DOHH2 (cell line): Measurements from ENCODE around the gene MPZL3.

Experiments used
- H3F3A ChIP-seq: fragments of 200-600 bp; sonication (generic), shearing (Covaris generic); 2 replicates; pipeline ENCODE4 v1.6.0; 2016; ENCODE audit warnings: antibody characterized with exemption, mild to moderate bottlenecking; ENCODE audit not compliant: control insufficient read depth, insufficient read depth
- H3K27ac ChIP-seq: fragments of 200-600 bp; sonication (generic); 2 replicates; pipeline ENCODE4 v1.5.1; 2014; ENCODE audit warnings: low read depth, mild to moderate bottlenecking, low read length, moderate library complexity
- H3K27me3 ChIP-seq: fragments of 200-600 bp; sonication (generic); 2 replicates; pipeline ENCODE4 v1.6.1; 2014; ENCODE audit warnings: mild to moderate bottlenecking, low read length, mixed read lengths; ENCODE audit not compliant: control insufficient read depth
- H3K36me3 ChIP-seq: fragments of 200-600 bp; sonication (generic); 2 replicates; pipeline ENCODE4 v1.6.1; 2014; ENCODE audit warnings: mild to moderate bottlenecking, low read length, moderate library complexity, mixed read lengths; ENCODE audit not compliant: control insufficient read depth
- H3K4me1 ChIP-seq: fragments of 200-600 bp; sonication (generic); 2 replicates; pipeline ENCODE4 v1.6.1; 2014; ENCODE audit warnings: mild to moderate bottlenecking, low read length, mixed read lengths; ENCODE audit not compliant: control insufficient read depth
- H3K4me2 ChIP-seq: fragments of 200-600 bp; sonication (generic); 2 replicates; pipeline ENCODE4 v1.6.0; 2014; ENCODE audit warnings: mild to moderate bottlenecking, low read length, moderate library complexity
- H3K4me3 ChIP-seq: fragments of 200-600 bp; sonication (generic); 2 replicates; pipeline ENCODE4 v1.5.1; 2014; ENCODE audit warnings: mild to moderate bottlenecking, low read length, mixed read lengths
- H3K79me2 ChIP-seq: fragments of 200-600 bp; sonication (generic); 2 replicates; pipeline ENCODE4 v1.6.1; 2014; ENCODE audit warnings: mild to moderate bottlenecking, low read length, mixed read lengths; ENCODE audit not compliant: control insufficient read depth
- H3K9me2 ChIP-seq: fragments of 200-600 bp; sonication (generic); replicated peaks from 2 replicates; pipeline ENCODE4 v1.6.1; 2014; ENCODE audit warnings: mild to moderate bottlenecking, low read length, mixed read lengths; ENCODE audit not compliant: control insufficient read depth
- H3K9me3 ChIP-seq: fragments of 200-600 bp; sonication (generic); 2 replicates; pipeline ENCODE4 v1.6.1; 2014; ENCODE audit warnings: antibody characterized with exemption, low read length, mixed read lengths; ENCODE audit not compliant: control insufficient read depth, insufficient read depth
- H4K20me1 ChIP-seq: fragments of 200-600 bp; sonication (generic); 2 replicates; pipeline ENCODE4 v1.6.0; 2014; ENCODE audit warnings: low read depth, mild to moderate bottlenecking, antibody characterized with exemption, low read length, moderate library complexity; ENCODE audit not compliant: control insufficient read depth, insufficient read depth
- EZH2phosphoT487 ChIP-seq: fragments of 200-600 bp; sonication (generic); IDR thresholded peaks from 2 replicates; pipeline ENCODE4 v1.6.1; 2017; ENCODE audit warnings: borderline replicate concordance, mild to moderate bottlenecking, antibody characterized with exemption, low read length, moderate library complexity, mixed read lengths
- TF ChIP-seq, protein P1 (sequence below): fragments of 200-600 bp; sonication (generic); IDR thresholded peaks from one replicate; pipeline ENCODE4 v1.5.1; 2014; ENCODE audit warnings: antibody characterized with exemption, mild to moderate bottlenecking, low read depth, low read length; ENCODE audit not compliant: poor library complexity, severe bottlenecking

Gene MPZL3

DNA sequence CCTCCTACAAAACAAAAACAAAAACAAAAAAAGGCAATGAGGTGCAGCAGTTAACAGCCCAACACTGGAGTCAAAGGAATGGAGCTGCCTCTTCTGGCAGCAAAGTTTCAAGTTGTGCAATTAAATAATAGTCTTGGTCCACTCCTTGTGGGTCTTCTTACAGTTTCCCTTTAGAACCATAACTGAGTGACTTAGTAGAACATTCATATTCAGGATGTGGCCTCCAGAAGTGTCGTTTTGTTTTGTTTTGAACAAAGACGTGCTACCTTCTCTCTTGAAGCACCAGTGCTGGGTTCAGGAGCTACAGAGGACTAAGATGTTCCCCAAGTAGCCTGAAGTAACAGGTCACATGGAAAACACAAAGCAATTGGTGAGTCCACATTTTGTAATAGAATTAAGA is 25.4 kb downstream of the MPZL3 start:
- TF ChIP-seq EZH2phosphoT487: no peak
- Histone ChIP-seq H3K4me2 (no peak overlapping the region), H4K20me1 (no peaks in the 10 kb centered on the region), H3K27me3 (no peaks in the 10 kb centered on the region), H3K4me3 (no peak overlapping the region), H3K79me2 (no peaks in the 10 kb centered on the region), H3K9me3 (no peaks in the 10 kb centered on the region), H3F3A (peaks cover 4% of the 10 kb centered on the region; the same call in 1 of the 2 replicates), H3K4me1 (peaks cover 62% of the 10 kb centered on the region), H3K27ac (no peak overlapping the region), H3K36me3 (no peaks in the 10 kb centered on the region), H3K9me2 (no peaks in the 10 kb centered on the region)

DNA sequence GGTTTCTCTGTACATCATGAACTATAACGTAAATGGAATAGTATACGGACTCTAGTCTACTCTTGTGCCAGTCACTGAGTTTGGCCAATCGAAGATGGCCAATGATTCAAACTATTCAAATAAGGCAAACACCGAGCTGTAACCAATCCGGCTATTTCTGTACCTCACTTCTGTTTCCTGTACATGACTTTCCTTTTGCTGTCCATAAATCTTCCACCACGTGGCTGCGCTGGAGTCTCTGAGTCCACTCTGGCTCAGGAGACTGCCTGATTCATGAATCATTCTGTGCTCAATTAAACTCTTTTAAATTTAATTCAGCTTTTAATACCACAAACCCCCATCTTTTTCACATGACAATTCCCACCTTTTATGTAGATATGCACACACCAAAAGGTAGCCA is 25.9 kb downstream of the MPZL3 start:
- no peak overlapping the region; the same call in 1 of the 2 replicates for H3K4me2 ChIP-seq
- no peak overlapping the region for H3K4me3 ChIP-seq
- H3K36me3 ChIP-seq: no peaks in the 10 kb centered on the region
- H3K4me1 ChIP-seq: peaks cover 62% of the 10 kb centered on the region
- TF ChIP-seq EZH2phosphoT487: no peak
- TF ChIP-seq, protein P1, sequence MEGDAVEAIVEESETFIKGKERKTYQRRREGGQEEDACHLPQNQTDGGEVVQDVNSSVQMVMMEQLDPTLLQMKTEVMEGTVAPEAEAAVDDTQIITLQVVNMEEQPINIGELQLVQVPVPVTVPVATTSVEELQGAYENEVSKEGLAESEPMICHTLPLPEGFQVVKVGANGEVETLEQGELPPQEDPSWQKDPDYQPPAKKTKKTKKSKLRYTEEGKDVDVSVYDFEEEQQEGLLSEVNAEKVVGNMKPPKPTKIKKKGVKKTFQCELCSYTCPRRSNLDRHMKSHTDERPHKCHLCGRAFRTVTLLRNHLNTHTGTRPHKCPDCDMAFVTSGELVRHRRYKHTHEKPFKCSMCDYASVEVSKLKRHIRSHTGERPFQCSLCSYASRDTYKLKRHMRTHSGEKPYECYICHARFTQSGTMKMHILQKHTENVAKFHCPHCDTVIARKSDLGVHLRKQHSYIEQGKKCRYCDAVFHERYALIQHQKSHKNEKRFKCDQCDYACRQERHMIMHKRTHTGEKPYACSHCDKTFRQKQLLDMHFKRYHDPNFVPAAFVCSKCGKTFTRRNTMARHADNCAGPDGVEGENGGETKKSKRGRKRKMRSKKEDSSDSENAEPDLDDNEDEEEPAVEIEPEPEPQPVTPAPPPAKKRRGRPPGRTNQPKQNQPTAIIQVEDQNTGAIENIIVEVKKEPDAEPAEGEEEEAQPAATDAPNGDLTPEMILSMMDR: no peak
- peaks cover 4% of the 10 kb centered on the region; the same call in 1 of the 2 replicates for H3F3A ChIP-seq
- H3K9me3 ChIP-seq: no peaks in the 10 kb centered on the region
- H3K9me2 ChIP-seq: no peaks in the 10 kb centered on the region
- H3K79me2 ChIP-seq: no peaks in the 10 kb centered on the region
- H3K27ac ChIP-seq: no peak overlapping the region
- no peaks in the 10 kb centered on the region for H4K20me1 ChIP-seq
- no peaks in the 10 kb centered on the region for H3K27me3 ChIP-seq

DNA sequence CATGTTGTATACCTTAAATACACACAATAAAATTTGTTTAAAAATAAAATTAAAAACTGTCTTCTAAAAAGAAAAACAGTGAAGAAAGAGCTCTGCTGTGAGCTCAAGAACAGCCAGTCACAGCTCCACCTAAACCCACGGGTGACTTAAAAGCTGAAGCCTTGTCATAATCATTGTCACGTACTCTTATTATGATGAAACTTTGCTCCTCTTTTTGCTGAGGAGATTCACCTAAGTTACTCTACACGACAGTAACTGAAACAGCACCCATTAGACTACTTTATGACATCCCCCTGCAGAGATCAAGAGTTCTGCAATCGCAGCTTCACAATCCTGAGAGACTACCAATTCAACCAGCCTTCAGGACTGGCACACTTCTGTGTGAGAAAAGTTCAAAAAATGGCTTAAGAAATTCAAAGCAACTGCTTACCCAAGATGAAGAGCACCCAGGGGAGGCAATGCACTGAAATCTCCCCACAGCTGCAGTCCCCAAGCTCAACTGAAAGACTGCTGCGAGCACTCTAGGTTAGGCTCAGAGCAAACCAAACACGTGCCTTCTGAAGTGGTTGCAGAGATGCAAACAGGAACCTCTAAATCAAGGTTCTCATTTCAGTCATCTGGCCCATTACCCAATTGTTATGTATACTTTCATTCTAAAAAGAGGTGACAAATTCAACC is 27.5 kb downstream of the MPZL3 start, which contains the start of gene JAML:
TSS of gene JAML (minus strand) at position 501 of the 678 bp plus-strand sequence. CDS start 10,145 bp downstream, outside the sequence.
- H3F3A ChIP-seq: peaks cover 4% of the 10 kb centered on the region; the same call in 1 of the 2 replicates
- no peaks in the 10 kb centered on the region for H3K79me2 ChIP-seq
- H3K27me3 ChIP-seq: no peaks in the 10 kb centered on the region
- peak within 1 kb of the TSS; percentile 46 for H3K4me2 ChIP-seq
- H3K27ac ChIP-seq: peak within 1 kb of the TSS; percentile 33
- no peaks in the 10 kb centered on the region for H4K20me1 ChIP-seq
- H3K4me3 ChIP-seq: peak within 1 kb of the TSS; percentile 31
- no peaks in the 10 kb centered on the region for H3K36me3 ChIP-seq
- no peaks in the 10 kb centered on the region for H3K9me3 ChIP-seq
- TF ChIP-seq, protein P1: no peak
- no peak for TF ChIP-seq EZH2phosphoT487
- no peaks in the 10 kb centered on the region for H3K9me2 ChIP-seq
- H3K4me1 ChIP-seq: peaks cover 60% of the 10 kb centered on the region

DNA sequence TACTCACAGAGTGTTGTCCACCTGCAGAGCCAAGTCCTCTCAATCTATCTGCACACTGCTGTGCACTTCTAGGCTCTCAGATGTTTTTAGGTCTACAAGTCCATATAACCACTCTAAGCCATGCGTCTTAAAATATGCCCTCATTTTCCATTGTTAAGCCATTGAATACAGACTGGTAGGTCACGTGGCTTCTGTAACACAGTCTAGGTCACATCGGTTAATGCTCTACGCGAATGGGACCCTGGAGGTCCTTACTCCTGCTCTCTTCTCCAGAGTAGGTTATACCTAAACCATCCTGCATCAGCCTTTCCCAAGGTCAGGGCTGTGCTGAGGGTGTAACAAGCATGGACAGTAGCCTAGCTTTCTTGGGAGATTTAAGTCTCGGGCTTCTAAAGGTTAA is 28.2 kb downstream of the MPZL3 start:
- H3F3A ChIP-seq: no peaks in the 10 kb centered on the region; the same call in 1 of the 2 replicates
- no peaks in the 10 kb centered on the region for H3K9me3 ChIP-seq
- no peak overlapping the region for H3K27ac ChIP-seq
- no peaks in the 10 kb centered on the region for H4K20me1 ChIP-seq
- H3K27me3 ChIP-seq: no peaks in the 10 kb centered on the region
- H3K4me3 ChIP-seq: peak overlapping the region; percentile 10
- no peaks in the 10 kb centered on the region for H3K36me3 ChIP-seq
- H3K9me2 ChIP-seq: no peaks in the 10 kb centered on the region
- TF ChIP-seq EZH2phosphoT487: no peak
- TF ChIP-seq, protein P1: no peak
- 0 out of 2 replicates have a peak overlapping the region, but pooled peaks have one; percentile 17 for H3K4me2 ChIP-seq
- H3K4me1 ChIP-seq: peaks cover 53% of the 10 kb centered on the region
- H3K79me2 ChIP-seq: no peaks in the 10 kb centered on the region
